Memory B cell (primary cell): ENCODE results near the gene SLC6A7.

Source experiments
- ATAC-seq: fragments of 150-1000 bp; cut with Tn5 transposase; 2 replicates; pipeline ENCODE4 v1.10.0; 2021; ENCODE audit warnings: low read depth, mild to moderate bottlenecking, moderate library complexity
- DNase-seq, 2 donors: peaks; one replicate each; pipeline ENCODE4 v3.0.0; 2022; ENCODE audit warnings: low spot score in 2 of 2
- H3K27ac Mint-ChIP-seq: one replicate; pipeline ENCODE4 v1.8.0; 2022; ENCODE audit warnings: mild to moderate bottlenecking, moderate library complexity, mixed read lengths
- H3K27me3 Mint-ChIP-seq: one replicate; pipeline ENCODE4 v1.8.0; 2022; ENCODE audit warnings: mixed read lengths
- H3K36me3 Mint-ChIP-seq: one replicate; pipeline ENCODE4 v1.8.0; 2022; ENCODE audit warnings: mild to moderate bottlenecking, mixed read lengths
- H3K4me1 Mint-ChIP-seq: one replicate; pipeline ENCODE4 v1.8.0; 2022; ENCODE audit warnings: mixed read lengths
- H3K4me3 Mint-ChIP-seq: one replicate; pipeline ENCODE4 v1.8.0; 2022; ENCODE audit warnings: mild to moderate bottlenecking, moderate library complexity, mixed read lengths
- H3K9me3 Mint-ChIP-seq: one replicate; pipeline ENCODE4 v1.8.0; 2022; ENCODE audit warnings: mixed read lengths

Gene SLC6A7

GRCh38 chr5:150174285-150174684 is 15.6 kb upstream of the SLC6A7 start:
- ATAC-seq (no peak), DNase-seq (no peak)
- Mint-ChIP-seq H3K4me1 (no peaks in the 10 kb centered on the region), H3K27ac (no peak overlapping the region), H3K36me3 (no peaks in the 10 kb centered on the region), H3K4me3 (no peak overlapping the region), H3K9me3 (no peaks in the 10 kb centered on the region), H3K27me3 (peaks cover 17% of the 10 kb centered on the region)

GRCh38 chr5:150175076-150175475 is 14.8 kb upstream of the SLC6A7 start:
- DNase-seq (no peak), ATAC-seq (no peak)
- peaks cover 15% of the 10 kb centered on the region for H3K27me3 Mint-ChIP-seq
- H3K4me1 Mint-ChIP-seq = no peaks in the 10 kb centered on the region
- no peak overlapping the region for H3K4me3 Mint-ChIP-seq
- no peak overlapping the region for H3K27ac Mint-ChIP-seq
- no peaks in the 10 kb centered on the region for H3K36me3 Mint-ChIP-seq
- no peaks in the 10 kb centered on the region for H3K9me3 Mint-ChIP-seq

GRCh38 chr5:150175536-150175935 is 14.3 kb upstream of the SLC6A7 start:
- ATAC-seq = no peak
- Mint-ChIP-seq H3K27ac (no peak overlapping the region), H3K36me3 (no peaks in the 10 kb centered on the region), H3K27me3 (peaks cover 13% of the 10 kb centered on the region), H3K4me1 (no peaks in the 10 kb centered on the region), H3K4me3 (no peak overlapping the region), H3K9me3 (no peaks in the 10 kb centered on the region)
- DNase-seq = no peak

GRCh38 chr5:150176745-150177477 is 13.0 kb upstream of the SLC6A7 start:
- no peaks in the 10 kb centered on the region for H3K36me3 Mint-ChIP-seq
- peaks cover 10% of the 10 kb centered on the region for H3K27me3 Mint-ChIP-seq
- ATAC-seq (no peak), DNase-seq (no peak)
- no peak overlapping the region for H3K27ac Mint-ChIP-seq
- no peak overlapping the region for H3K4me3 Mint-ChIP-seq
- no peaks in the 10 kb centered on the region for H3K9me3 Mint-ChIP-seq
- peaks cover 3% of the 10 kb centered on the region for H3K4me1 Mint-ChIP-seq

- Mint-ChIP-seq H3K36me3 (no peaks in the 10 kb centered on the region), H3K4me3 (no peak overlapping the region), H3K27ac (no peak overlapping the region), H3K9me3 (no peaks in the 10 kb centered on the region), H3K4me1 (peaks cover 3% of the 10 kb centered on the region), H3K27me3 (peaks cover 8% of the 10 kb centered on the region)
- ATAC-seq = no peak
- DNase-seq = no peak
Measured at GRCh38 chr5:150177721-150178120, 12.1 kb upstream of the SLC6A7 start.

GRCh38 chr5:150178262-150178661 is 11.6 kb upstream of the SLC6A7 start:
- Mint-ChIP-seq H3K36me3 (no peaks in the 10 kb centered on the region), H3K4me1 (peaks cover 3% of the 10 kb centered on the region), H3K27me3 (peaks cover 8% of the 10 kb centered on the region), H3K4me3 (no peak overlapping the region), H3K9me3 (no peaks in the 10 kb centered on the region), H3K27ac (no peak overlapping the region)
- no peak for DNase-seq
- ATAC-seq = no peak

GRCh38 chr5:150179019-150179620 is 10.7 kb upstream of the SLC6A7 start:
- Mint-ChIP-seq H3K4me3 (no peak overlapping the region), H3K27ac (no peak overlapping the region), H3K36me3 (no peaks in the 10 kb centered on the region)

GRCh38 chr5:150180241-150181026 is 9.4 kb upstream of the SLC6A7 start:
- Mint-ChIP-seq H3K27ac (no peak overlapping the region), H3K4me1 (peaks cover 5% of the 10 kb centered on the region), H3K27me3 (peaks cover 6% of the 10 kb centered on the region), H3K36me3 (no peaks in the 10 kb centered on the region), H3K4me3 (no peak overlapping the region), H3K9me3 (no peaks in the 10 kb centered on the region)
- DNase-seq = no peak
- ATAC-seq = no peak

More at GRCh38 chr5:150179019-150179620, 10.7 kb upstream of the SLC6A7 start:
- H3K9me3 Mint-ChIP-seq = no peaks in the 10 kb centered on the region
- ATAC-seq = no peak
- H3K4me1 Mint-ChIP-seq = peaks cover 3% of the 10 kb centered on the region
- no peak for DNase-seq
- peaks cover 3% of the 10 kb centered on the region for H3K27me3 Mint-ChIP-seq

- H3K27ac Mint-ChIP-seq = no peak overlapping the region
- H3K36me3 Mint-ChIP-seq = no peaks in the 10 kb centered on the region
- peaks cover 6% of the 10 kb centered on the region for H3K27me3 Mint-ChIP-seq
- peaks cover 5% of the 10 kb centered on the region for H3K4me1 Mint-ChIP-seq
- no peaks in the 10 kb centered on the region for H3K9me3 Mint-ChIP-seq
- no peak overlapping the region for H3K4me3 Mint-ChIP-seq
- DNase-seq (no peak), ATAC-seq (no peak)
Measured at GRCh38 chr5:150181027-150181426, 8.8 kb upstream of the SLC6A7 start.

GRCh38 chr5:150181766-150182545 is 7.9 kb upstream of the SLC6A7 start:
- DNase-seq = no peak
- Mint-ChIP-seq H3K27me3 (peaks cover 10% of the 10 kb centered on the region), H3K9me3 (no peaks in the 10 kb centered on the region), H3K27ac (no peak overlapping the region), H3K4me1 (peaks cover 5% of the 10 kb centered on the region), H3K36me3 (no peaks in the 10 kb centered on the region), H3K4me3 (no peak overlapping the region)
- ATAC-seq = no peak

GRCh38 chr5:150182774-150183173 is 7.1 kb upstream of the SLC6A7 start:
- H3K9me3 Mint-ChIP-seq = no peaks in the 10 kb centered on the region

GRCh38 chr5:150183436-150183835 is 6.4 kb upstream of the SLC6A7 start:
- no peak overlapping the region for H3K27ac Mint-ChIP-seq
- no peaks in the 10 kb centered on the region for H3K9me3 Mint-ChIP-seq
- H3K27me3 Mint-ChIP-seq = peaks cover 13% of the 10 kb centered on the region
- DNase-seq = no peak
- peaks cover 5% of the 10 kb centered on the region for H3K4me1 Mint-ChIP-seq
- ATAC-seq = no peak
- no peak overlapping the region for H3K4me3 Mint-ChIP-seq
- H3K36me3 Mint-ChIP-seq = no peaks in the 10 kb centered on the region

More at GRCh38 chr5:150182774-150183173, 7.1 kb upstream of the SLC6A7 start:
- Mint-ChIP-seq H3K4me1 (peaks cover 5% of the 10 kb centered on the region), H3K27ac (no peak overlapping the region), H3K27me3 (peaks cover 13% of the 10 kb centered on the region), H3K36me3 (no peaks in the 10 kb centered on the region), H3K4me3 (no peak overlapping the region)
- DNase-seq (no peak), ATAC-seq (no peak)

- H3K27ac Mint-ChIP-seq = no peak overlapping the region
- ATAC-seq (no peak), DNase-seq (no peak)
- H3K4me3 Mint-ChIP-seq = no peak overlapping the region
- peaks cover 5% of the 10 kb centered on the region for H3K4me1 Mint-ChIP-seq
- H3K9me3 Mint-ChIP-seq = no peaks in the 10 kb centered on the region
- no peaks in the 10 kb centered on the region for H3K36me3 Mint-ChIP-seq
- H3K27me3 Mint-ChIP-seq = peaks cover 14% of the 10 kb centered on the region
Measured at GRCh38 chr5:150184006-150184405, 5.9 kb upstream of the SLC6A7 start.
